WI38 (cell line): ENCODE measurements around the gene MCF2L2.
"Not testable (repeated sequence)": the region's sequence is repeated elsewhere in the genome, so short reads cannot be mapped to it uniquely, and the experiment has no call there.

ENCODE experiments used
- H3K4me3 ChIP-seq: 2 replicates; pipeline ENCODE4 v1.5.1; 2011; ENCODE audit warnings: low read depth, mild to moderate bottlenecking, control low read depth, low read length
- TF ChIP-seq, protein P1 (sequence below): IDR thresholded peaks from 2 replicates; pipeline ENCODE4 v1.5.1; 2012; ENCODE audit warnings: low read depth, mild to moderate bottlenecking, control low read depth, low read length

MCF2L2 gene

DNA sequence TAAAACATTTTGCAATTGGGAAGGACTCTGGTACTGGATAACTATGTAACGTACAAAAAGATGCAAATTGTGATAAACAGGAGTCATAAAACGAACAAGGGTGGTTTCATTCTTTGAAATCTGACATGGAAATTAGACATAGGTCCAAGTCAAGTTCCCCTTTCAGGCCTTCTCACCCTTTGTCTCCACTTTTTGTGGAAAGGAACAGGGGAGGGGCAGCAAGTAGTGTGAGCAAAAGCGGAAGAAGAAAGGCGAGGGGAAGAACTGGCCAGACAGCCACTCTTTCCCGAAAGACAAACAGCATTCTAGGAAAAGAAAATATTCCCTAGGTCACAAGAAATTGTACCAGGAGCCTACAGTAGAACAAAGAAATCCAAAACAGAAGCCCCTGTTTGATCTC, 52.6 kb downstream of the MCF2L2 start:
- TF ChIP-seq, protein P1, sequence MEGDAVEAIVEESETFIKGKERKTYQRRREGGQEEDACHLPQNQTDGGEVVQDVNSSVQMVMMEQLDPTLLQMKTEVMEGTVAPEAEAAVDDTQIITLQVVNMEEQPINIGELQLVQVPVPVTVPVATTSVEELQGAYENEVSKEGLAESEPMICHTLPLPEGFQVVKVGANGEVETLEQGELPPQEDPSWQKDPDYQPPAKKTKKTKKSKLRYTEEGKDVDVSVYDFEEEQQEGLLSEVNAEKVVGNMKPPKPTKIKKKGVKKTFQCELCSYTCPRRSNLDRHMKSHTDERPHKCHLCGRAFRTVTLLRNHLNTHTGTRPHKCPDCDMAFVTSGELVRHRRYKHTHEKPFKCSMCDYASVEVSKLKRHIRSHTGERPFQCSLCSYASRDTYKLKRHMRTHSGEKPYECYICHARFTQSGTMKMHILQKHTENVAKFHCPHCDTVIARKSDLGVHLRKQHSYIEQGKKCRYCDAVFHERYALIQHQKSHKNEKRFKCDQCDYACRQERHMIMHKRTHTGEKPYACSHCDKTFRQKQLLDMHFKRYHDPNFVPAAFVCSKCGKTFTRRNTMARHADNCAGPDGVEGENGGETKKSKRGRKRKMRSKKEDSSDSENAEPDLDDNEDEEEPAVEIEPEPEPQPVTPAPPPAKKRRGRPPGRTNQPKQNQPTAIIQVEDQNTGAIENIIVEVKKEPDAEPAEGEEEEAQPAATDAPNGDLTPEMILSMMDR = no peak

DNA sequence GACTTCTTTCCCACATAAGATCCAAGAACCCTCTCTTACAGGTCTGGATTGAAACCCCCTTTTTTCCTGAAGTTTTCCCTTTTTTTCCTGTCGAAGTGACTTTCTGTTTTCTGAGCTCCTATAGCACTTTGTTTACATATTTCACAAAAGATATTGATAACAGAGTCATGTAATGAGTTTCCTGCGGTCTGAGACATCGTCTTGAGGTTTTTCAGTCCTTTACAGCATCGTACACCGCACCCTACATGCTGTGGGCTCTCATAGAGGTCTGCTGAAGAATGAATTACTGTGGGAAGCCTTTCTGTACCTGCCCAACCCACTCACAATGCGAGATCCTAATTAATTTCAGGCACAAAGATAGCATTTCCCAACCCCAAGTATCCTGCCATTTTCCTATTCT, 53.1 kb downstream of the MCF2L2 start:
- TF ChIP-seq, protein P1 = no peak
- H3K4me3 ChIP-seq = no peak overlapping the region

More for the DNA sequence above, 52.6 kb downstream of the MCF2L2 start:
- no peak overlapping the region for H3K4me3 ChIP-seq

DNA sequence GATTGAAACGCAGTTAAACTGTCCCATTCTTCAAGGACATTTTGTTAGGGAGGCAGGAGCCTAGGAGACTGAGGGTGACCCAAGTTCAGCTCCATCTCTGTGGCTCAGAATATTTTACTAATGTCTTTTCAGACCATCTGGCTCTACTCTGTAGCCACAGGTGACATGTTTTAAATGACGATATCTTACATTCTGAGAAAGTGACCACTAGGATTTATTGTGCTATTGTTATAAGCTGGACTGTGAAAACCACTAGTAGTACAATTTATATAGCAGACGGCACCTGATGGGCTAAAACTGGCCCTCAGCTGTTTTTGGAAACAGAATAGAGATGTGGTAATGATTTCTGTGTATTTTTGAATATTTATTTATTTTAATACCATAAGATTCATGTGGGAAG, 55.5 kb downstream of the MCF2L2 start:
- TF ChIP-seq, protein P1 = no peak
- no peak overlapping the region for H3K4me3 ChIP-seq

DNA sequence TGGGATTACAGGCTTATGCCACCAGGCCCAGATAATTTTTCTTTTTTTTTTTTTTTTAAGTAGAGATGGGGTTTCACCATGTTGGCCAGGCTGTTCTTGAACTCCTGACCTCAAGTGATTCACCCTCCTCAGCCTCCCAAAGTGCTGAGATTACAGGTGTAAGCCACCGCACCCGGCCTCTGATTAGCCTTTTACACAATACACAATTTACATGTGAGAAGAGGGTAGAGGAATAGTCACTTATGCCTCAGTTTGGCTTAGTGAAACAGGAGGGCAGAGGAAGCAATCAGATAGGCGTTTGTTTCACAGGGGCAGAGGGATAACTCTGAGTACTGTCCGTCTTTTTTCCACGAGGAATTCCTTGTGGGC, 56.8 kb downstream of the MCF2L2 start:
- H3K4me3 ChIP-seq = not testable (repeated sequence)

DNA sequence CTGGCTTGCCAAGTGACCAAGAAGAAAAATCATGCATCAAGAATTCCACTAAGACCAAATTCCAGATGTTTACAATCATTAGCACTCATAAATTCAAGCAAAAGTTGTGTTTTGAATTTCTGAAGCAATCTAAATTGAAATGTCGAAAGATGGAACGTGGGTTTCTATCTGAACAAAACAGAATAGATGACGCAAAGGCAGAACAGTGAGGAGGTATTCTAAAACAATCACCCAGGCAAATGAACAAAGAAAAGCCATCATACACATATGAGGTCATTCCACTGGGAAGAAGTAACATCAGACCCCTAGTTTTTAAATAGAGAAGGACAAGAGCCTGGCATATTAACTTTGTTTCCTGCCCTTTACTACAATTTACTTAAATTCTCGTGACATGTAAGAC, 58.0 kb downstream of the MCF2L2 start:
- no peak overlapping the region for H3K4me3 ChIP-seq
- TF ChIP-seq, protein P1 = no peak

DNA sequence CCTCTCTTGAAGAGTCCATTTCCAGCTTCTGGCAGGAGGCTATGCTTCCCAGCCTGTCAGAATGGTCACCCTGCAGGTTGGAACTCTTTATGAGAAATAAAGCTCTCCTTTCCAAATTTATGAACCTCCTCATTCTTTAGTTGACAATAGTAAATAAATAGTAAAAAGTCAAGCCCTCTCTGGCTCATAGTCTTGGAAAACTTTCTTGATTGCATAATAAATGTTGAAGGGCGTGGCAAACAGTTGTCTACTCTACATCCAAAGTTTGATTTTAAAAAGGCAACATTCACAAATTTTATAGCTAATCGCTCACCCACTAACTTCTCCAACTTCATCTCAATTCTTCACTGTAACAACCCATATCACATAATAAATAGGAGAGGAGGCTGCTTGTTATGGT, 58.8 kb downstream of the MCF2L2 start:
- TF ChIP-seq, protein P1 = no peak
- no peak overlapping the region for H3K4me3 ChIP-seq

DNA sequence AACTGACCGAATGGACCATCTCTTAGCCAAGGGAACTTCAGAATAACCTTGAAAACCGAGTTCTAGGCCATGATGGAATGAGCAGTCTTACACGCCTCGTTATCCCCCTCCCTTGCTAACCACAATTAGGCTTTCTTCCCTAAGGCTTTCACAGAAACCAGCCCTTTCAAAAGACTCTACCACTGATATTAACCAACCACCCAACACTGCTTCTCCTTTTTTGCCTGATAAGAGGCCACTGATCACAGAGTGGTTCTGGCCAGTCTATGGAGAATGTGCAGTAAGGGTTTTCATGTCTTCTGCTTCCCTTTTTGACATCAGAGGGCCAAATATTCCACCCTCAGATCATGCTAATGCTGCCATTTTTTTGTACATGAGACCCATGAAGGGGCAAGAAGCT, 59.3 kb downstream of the MCF2L2 start:
- H3K4me3 ChIP-seq = no peak overlapping the region
- TF ChIP-seq, protein P1 = no peak

DNA sequence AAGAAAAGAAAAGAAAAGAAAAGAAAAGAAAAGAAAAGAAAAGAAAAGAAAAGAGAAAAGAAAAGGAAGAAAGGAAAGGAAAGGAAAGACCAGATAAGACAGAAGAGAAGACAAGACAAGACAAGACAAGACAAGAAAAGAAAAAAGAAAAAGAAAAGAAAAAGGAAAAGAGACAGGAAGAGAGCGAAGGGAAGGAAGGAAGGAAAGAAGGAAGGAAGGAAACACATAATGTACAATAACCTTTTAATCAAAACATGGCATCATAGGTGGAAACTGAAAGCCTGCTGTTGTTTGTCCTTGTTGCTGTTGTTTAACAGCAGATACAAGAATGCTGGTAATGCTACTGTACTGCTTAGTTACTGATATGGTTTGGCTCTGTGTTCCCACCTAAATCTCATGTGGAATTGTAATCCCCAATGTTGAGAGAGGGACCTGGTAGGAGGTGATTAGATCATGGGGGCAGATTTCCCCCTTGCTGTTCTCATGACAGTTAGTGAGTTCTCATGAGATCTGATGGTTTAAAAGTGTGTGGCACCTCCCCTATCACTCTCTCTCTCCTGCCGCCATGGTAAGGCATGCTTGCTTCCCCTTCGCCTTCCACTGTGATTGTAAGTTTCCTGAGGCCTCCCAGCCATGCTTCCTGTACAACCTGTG, 67.3 kb downstream of the MCF2L2 start:
- TF ChIP-seq, protein P1 = no peak
- no peak overlapping the region for H3K4me3 ChIP-seq
